PC-9 (cell line): ENCODE measurements around the gene UBAC1. TPM values are rescaled to one million over a fixed set of nuclear protein-coding genes. Genes with fewer than 3 reads are reported as not detected.
"Not testable (repeated sequence)": the region's sequence is repeated elsewhere in the genome, so short reads cannot be mapped to it uniquely, and the experiment has no call there.

Experiments used
- BruUV-seq: library from RNA; stranded (reverse); fragments of 400-500 nt; replicated peaks from 2 replicates; lab custom pipeline; 2021; lab: Mats Ljungman, UMichigan
- CTCF ChIA-PET: fragments of 300-600 bp; sonication (Branson Sonifier 250); formaldehyde crosslinking; loops from one replicate; lab custom pipeline; 2022; ENCODE audit warnings: antibody characterized with exemption; lab: Charles Lee
- POLR2A ChIA-PET: fragments of 300-600 bp; sonication (Branson Sonifier 250); formaldehyde crosslinking; loops from one replicate; lab custom pipeline; 2022; ENCODE audit warnings: antibody characterized with exemption; ENCODE audit not compliant: unreplicated experiment; lab: Charles Lee
- DNase-seq, 2 experiments: peaks; one replicate each; pipeline versions ENCODE4 v3.0.0 to v3.0.0-alpha.2; 2015 to 2022; ENCODE audit warnings: mixed read lengths in 1 of 2
- H2AFZ ChIP-seq: fragments of 200-600 bp; sonication (generic); 2 replicates; pipeline ENCODE4 v1.8.1; 2017; ENCODE audit warnings: antibody characterized with exemption
- H3F3A ChIP-seq: fragments of 200-600 bp; sonication (generic); 2 replicates; pipeline ENCODE4 v1.8.1; 2017; ENCODE audit warnings: antibody characterized with exemption, mild to moderate bottlenecking, low read depth; ENCODE audit not compliant: insufficient read depth
- H3K27ac ChIP-seq: fragments of 200-600 bp; sonication (generic); 2 replicates; pipeline ENCODE4 v1.6.1; 2016; ENCODE audit warnings: mixed run types
- H3K27me3 ChIP-seq: fragments of 200-600 bp; sonication (generic); 2 replicates; pipeline ENCODE4 v1.6.1; 2016; ENCODE audit warnings: low read depth, mixed run types; ENCODE audit not compliant: insufficient read depth
- H3K36me3 ChIP-seq: fragments of 200-600 bp; sonication (generic); 2 replicates; pipeline ENCODE4 v1.6.1; 2016; ENCODE audit warnings: low read depth, mixed run types
- H3K4me1 ChIP-seq: fragments of 200-600 bp; sonication (generic); replicated peaks from 2 replicates; pipeline ENCODE4 v1.6.1; 2016; ENCODE audit warnings: mixed run types; ENCODE audit not compliant: insufficient read depth
- H3K4me2 ChIP-seq: fragments of 200-600 bp; sonication (generic); 2 replicates; pipeline ENCODE4 v1.6.1; 2017; ENCODE audit warnings: mixed run types
- H3K4me3 ChIP-seq: fragments of 200-600 bp; sonication (generic); 2 replicates; pipeline ENCODE4 v1.6.1; 2016; ENCODE audit warnings: mixed run types
- H3K79me2 ChIP-seq: fragments of 200-600 bp; sonication (generic); 2 replicates; pipeline ENCODE4 v1.6.1; 2017; ENCODE audit warnings: low read depth, mixed run types
- H3K9me2 ChIP-seq: fragments of 200-600 bp; sonication (generic); 2 replicates; pipeline ENCODE4 v1.8.1; 2017; ENCODE audit warnings: mild to moderate bottlenecking; ENCODE audit not compliant: insufficient read depth
- H3K9me3 ChIP-seq: fragments of 200-600 bp; sonication (generic); 2 replicates; pipeline ENCODE4 v1.8.1; 2016; ENCODE audit warnings: low read depth; ENCODE audit not compliant: insufficient read depth
- H4K20me1 ChIP-seq: fragments of 200-600 bp; sonication (generic); 2 replicates; pipeline ENCODE4 v1.8.1; 2017; ENCODE audit not compliant: insufficient read depth
- CTCF ChIP-seq: fragments of 200-600 bp; sonication (generic); conservative IDR thresholded peaks from 2 replicates; pipeline ENCODE4 v1.6.1; 2017; ENCODE audit warnings: mixed run types, antibody characterized with exemption, mild to moderate bottlenecking, moderate library complexity
- EZH2 ChIP-seq: fragments of 200-600 bp; sonication (generic); IDR thresholded peaks from 2 replicates; pipeline ENCODE4 v1.8.0; 2017; ENCODE audit warnings: antibody characterized with exemption, low read depth
- intact Hi-C: fragments of 100-400 bp; cut with micrococcal nuclease; formaldehyde crosslinking; loops from one replicate; pipeline ENCODE4 v1.10.0; 2022; ENCODE audit not compliant: unreplicated experiment
- total RNA-seq: library from RNA; stranded (reverse); gene quantifications from 2 replicates; pipeline ENCODE4 v1.2.3, GENCODE V29; 2021

The UBAC1 gene
- total RNA-seq, 1 experiment from 2014 or later = 27.6 TPM

DNA sequence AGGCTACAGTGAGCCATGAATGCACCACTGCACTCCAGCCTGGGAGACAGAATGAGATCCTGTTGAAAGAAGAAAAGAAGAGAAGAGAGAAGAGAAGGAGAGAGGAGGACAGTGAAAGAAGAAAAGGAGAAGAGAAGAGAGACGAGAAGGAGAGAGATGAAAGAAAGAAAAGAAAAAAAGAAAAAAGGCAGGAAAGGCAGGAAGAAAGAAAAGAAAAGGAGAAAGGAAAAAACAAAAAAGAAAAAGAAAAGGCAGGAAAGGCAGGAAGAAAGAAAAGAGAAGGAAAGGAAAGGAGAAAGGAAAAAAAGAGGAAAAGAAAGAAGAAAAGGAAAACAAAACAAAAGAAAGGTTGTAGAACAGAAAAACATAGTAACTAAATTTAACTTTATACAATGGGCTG is 68.1 kb downstream of the UBAC1 start:
- Histone ChIP-seq H3K27ac (no peak overlapping the region), H3F3A (no peaks in the 10 kb centered on the region), H3K36me3 (no peaks in the 10 kb centered on the region), H3K4me1 (no peaks in the 10 kb centered on the region), H3K9me2 (no peaks in the 10 kb centered on the region), H4K20me1 (no peaks in the 10 kb centered on the region), H3K4me3 (no peak overlapping the region), H3K79me2 (0 out of 2 replicates have a peak, but pooled peaks cover 6% of the 10 kb centered on the region), H3K9me3 (no peaks in the 10 kb centered on the region), H3K4me2 (no peak overlapping the region), H3K27me3 (no peaks in the 10 kb centered on the region), H2AFZ (no peak overlapping the region)
- POLR2A ChIA-PET = no interaction called here
- intact Hi-C loops = no loop called here
- no peak for TF ChIP-seq EZH2
- TF ChIP-seq CTCF = no peak
- CTCF ChIA-PET = no interaction called here
- no TSS peak for BruUV-seq
- no peak for DNase-seq

- POLR2A ChIA-PET = not testable (repeated sequence)
These were observed 68.8 kb downstream of the UBAC1 start for GRCh38 chr9:135892327-135892726.

DNA sequence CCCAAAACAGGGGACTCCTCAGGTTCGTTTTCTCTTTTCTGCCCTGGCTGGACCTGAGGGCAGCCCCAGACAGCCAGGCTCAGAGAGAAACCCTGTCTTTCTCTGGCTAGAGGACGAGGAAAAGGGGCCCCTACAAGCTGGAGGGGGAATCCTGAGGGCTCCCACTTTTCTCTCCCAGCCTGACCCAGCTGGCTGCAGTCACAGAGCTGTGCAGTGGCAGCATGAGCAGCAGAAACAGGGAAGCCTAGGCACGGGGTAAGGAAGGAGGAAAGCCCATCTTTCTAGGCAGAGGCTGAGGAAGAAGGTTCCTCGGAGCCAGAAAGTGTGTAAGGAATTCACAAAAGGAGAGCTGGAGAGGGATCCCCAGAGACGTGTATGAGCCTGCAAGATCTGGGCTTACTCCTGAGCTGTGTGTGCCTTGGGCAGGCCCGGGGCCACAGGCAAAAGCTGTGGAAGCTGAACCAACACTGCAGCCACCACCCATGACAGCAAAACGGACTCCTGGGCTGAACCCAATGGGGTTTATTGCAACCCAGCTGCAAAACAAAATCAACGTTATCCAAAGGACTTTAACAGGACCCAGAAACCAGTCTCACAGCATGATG is 70.0 kb downstream of the UBAC1 start:
- CTCF ChIA-PET = interaction anchor here (0.6 kb wide), 1 partner anchor 16 kb away, joined by 5 read pairs; the partner anchor contains the start of gene CAMSAP1
- POLR2A ChIA-PET = no interaction called here
- Histone ChIP-seq H3K79me2 (0 out of 2 replicates have a peak, but pooled peaks cover 6% of the 10 kb centered on the region), H3K4me1 (no peaks in the 10 kb centered on the region), H2AFZ (no peak overlapping the region), H3K4me3 (no peak overlapping the region), H3F3A (no peaks in the 10 kb centered on the region), H3K4me2 (no peak overlapping the region), H3K9me3 (no peaks in the 10 kb centered on the region), H4K20me1 (no peaks in the 10 kb centered on the region), H3K27ac (no peak overlapping the region), H3K27me3 (no peaks in the 10 kb centered on the region), H3K36me3 (no peaks in the 10 kb centered on the region), H3K9me2 (no peaks in the 10 kb centered on the region)
- intact Hi-C loops = no loop called here
- no peak for DNase-seq
- TF ChIP-seq CTCF = no peak
- TF ChIP-seq EZH2 = no peak
- no TSS peak for BruUV-seq

More at GRCh38 chr9:135892327-135892726, 68.8 kb downstream of the UBAC1 start:
- H2AFZ ChIP-seq, H3K4me2 ChIP-seq, intact Hi-C loops, CTCF ChIA-PET, H4K20me1 ChIP-seq, H3K36me3 ChIP-seq, DNase-seq, H3K4me3 ChIP-seq, H3K9me3 ChIP-seq, H3F3A ChIP-seq, H3K9me2 ChIP-seq, H3K27me3 ChIP-seq, H3K79me2 ChIP-seq, H3K27ac ChIP-seq, BruUV-seq, H3K4me1 ChIP-seq: not testable (repeated sequence)
